Mammary epithelial cell (primary cell): ENCODE results near the gene TRMT6.

ENCODE experiments used
- CTCF ChIP-seq, 2 donors: IDR thresholded peaks in 1 of 2; conservative IDR thresholded peaks in 1 of 2; 2 replicates each; pipeline ENCODE4 v1.5.1; 2011 to 2012; ENCODE audit warnings: inconsistent platforms in 2 of 2, low read length in 2 of 2, mild to moderate bottlenecking in 2 of 2, control low read depth in 1 of 2, low read depth in 1 of 2; ENCODE audit not compliant: insufficient read depth in 1 of 2; ENCODE audit errors: extremely low read depth in 1 of 2
- EZH2 ChIP-seq: IDR thresholded peaks from 2 replicates; pipeline ENCODE4 v1.6.1; 2012; ENCODE audit warnings: low read length, inconsistent platforms, borderline replicate concordance

GRCh38 chr20:5977223-5977622 is 26.9 kb upstream of the TRMT6 start:
- TF ChIP-seq CTCF (conservative IDR thresholded peaks at IDR 0.05 in 1 of 2, IDR thresholded peaks at IDR 0.05 in 1 of 2; ENCODE audit: extremely low read depth in 1 of 2, insufficient read depth in 1 of 2, low read depth in 1 of 2, low read length in 2 of 2): no peak
- no peak for TF ChIP-seq EZH2
